Ovary (tissue), 3 donors: ENCODE measurements around the gene CSTPP1.

ENCODE experiments used
- EP300 ChIP-seq: sonication (generic); formaldehyde crosslinking; IDR thresholded peaks from one replicate; pipeline ENCODE4 v1.6.1; 2017; ENCODE audit warnings: antibody characterized with exemption
- POLR2A ChIP-seq: fragments of 450-650 bp; IDR thresholded peaks from one replicate; pipeline ENCODE4 v1.6.1; 2017; ENCODE audit warnings: antibody characterized with exemption, mild to moderate bottlenecking, moderate library complexity
- TF ChIP-seq, protein P1 (sequence below), 3 donors: fragments of 450-650 bp in 2 of 3; fragments of 200-600 bp in 1 of 3; IDR thresholded peaks; one replicate each; pipeline versions ENCODE4 v1.5.1 to v1.8.0; 2016 to 2022; ENCODE audit warnings: antibody characterized with exemption in 3 of 3, mild to moderate bottlenecking in 1 of 3
- donor health status: DM: no; HTN: no; CAD: no.

DNA sequence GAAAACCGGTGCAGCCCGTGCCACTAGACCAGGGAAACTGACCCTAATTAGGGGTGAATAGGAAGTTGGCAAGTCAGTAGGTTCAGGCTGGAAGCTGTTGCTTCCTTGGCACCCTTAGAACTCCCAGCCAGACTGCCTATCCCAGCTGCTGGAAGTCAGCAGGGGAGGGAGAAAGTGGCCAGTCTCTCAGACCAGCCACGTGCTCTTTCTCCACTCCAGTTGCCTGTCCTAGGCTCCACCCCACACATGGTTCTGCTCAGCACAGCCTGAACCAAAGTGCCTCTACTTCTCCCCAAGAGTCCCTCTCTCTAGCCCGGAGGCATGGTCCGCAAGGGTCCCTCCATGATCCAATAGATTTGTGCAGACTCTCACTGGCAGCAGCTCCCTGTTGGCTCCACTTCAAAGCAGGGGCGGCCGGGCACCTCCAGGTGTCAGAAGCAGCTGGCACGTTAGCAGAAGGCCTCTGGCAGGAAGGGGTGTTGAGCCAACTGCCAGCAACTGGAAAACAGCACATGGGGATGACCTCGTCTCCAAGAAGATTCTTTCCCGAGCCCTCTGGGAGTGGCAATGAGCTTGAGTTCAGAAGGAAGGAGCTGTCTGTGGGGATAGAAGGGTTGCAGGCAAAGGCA, 212.5 kb downstream of the CSTPP1 start:
- TF ChIP-seq, protein P1, sequence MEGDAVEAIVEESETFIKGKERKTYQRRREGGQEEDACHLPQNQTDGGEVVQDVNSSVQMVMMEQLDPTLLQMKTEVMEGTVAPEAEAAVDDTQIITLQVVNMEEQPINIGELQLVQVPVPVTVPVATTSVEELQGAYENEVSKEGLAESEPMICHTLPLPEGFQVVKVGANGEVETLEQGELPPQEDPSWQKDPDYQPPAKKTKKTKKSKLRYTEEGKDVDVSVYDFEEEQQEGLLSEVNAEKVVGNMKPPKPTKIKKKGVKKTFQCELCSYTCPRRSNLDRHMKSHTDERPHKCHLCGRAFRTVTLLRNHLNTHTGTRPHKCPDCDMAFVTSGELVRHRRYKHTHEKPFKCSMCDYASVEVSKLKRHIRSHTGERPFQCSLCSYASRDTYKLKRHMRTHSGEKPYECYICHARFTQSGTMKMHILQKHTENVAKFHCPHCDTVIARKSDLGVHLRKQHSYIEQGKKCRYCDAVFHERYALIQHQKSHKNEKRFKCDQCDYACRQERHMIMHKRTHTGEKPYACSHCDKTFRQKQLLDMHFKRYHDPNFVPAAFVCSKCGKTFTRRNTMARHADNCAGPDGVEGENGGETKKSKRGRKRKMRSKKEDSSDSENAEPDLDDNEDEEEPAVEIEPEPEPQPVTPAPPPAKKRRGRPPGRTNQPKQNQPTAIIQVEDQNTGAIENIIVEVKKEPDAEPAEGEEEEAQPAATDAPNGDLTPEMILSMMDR (IDR thresholded peaks at IDR 0.05) = no peak
- TF ChIP-seq POLR2A (no peak), EP300 (no peak)
